Naive B cell (primary cell): ENCODE data around the gene GRXCR1. TPM values are rescaled to one million over a fixed set of nuclear protein-coding genes. Genes with fewer than 3 reads are reported as not detected.

Experiments used
- polyA plus RNA-seq, 6 donors: library from polyadenylated mRNA; unstranded; fragments of 300-500 nt; fragmentation: Illumina TruSeq; gene quantifications; one replicate each; pipeline ENCODE4 v1.2.3, GENCODE V29; 2021; ENCODE audit warnings: low read depth in 6 of 6

GRXCR1 gene
- polyA plus RNA-seq, 6 donors from 2014 or later = not detected

Other genes starting within 250 kb of the GRXCR1 start
- 10 to 100 TPM; 16.7 to 31.0 (median 22.2) TPM for gene ATP8A1, start 235.6 kb upstream of the GRXCR1 start, polyA plus RNA-seq